Left colon (tissue), 2 donors: ENCODE results near the gene TGFB2. TPM values are rescaled to one million over a fixed set of nuclear protein-coding genes. Genes with fewer than 3 reads are reported as not detected.
A peak's percentile ranks its signal among the peaks of the same experiment; 100 is the strongest.
"Not testable (repeated sequence)": the region's sequence is repeated elsewhere in the genome, so short reads cannot be mapped to it uniquely, and the experiment has no call there.

ENCODE experiments used
- ATAC-seq: fragments of 200-7000 bp; cut with Tn5 transposase; one replicate; pipeline ENCODE4 v1.9.1; 2020; ENCODE audit warnings: mild to moderate bottlenecking, moderate library complexity
- DNase-seq, 2 donors: peaks; one replicate each; pipeline ENCODE4 v3.0.0-alpha.2; 2020
- intact Hi-C, 2 donors: fragments of 100-400 bp; cut with DNase I in 1 of 2; cut with micrococcal nuclease in 1 of 2; formaldehyde crosslinking; loops; one replicate each; pipeline versions ENCODE4 v1.11.2 to v1.14.0; 2022; cut with DNase I, micrococcal nuclease
- long read RNA-seq: library from polyadenylated mRNA; unstranded; transcript quantifications from one replicate; pipeline ENCODE4 v2.0.0, GENCODE V29; 2021
- total RNA-seq, 2 donors: library from RNA; stranded (reverse); fragmentation: NEBNext Ultra II Directional; extraction: Animal tissue kit (Norgen Biotek cat#: 25700); gene quantifications; one replicate each; pipeline ENCODE4 v1.2.1, GENCODE V29; 2021
- donor health status: DM: no; HTN: no; CAD: no.
- donor health status: DM: yes; HTN: yes; CAD: no.

Gene TGFB2
- total RNA-seq: 1 to 10 TPM in 1 of 2 donors, under 1 TPM in 1; 0.49 to 2.5 TPM
- long read RNA-seq: 0 reads

DNA sequence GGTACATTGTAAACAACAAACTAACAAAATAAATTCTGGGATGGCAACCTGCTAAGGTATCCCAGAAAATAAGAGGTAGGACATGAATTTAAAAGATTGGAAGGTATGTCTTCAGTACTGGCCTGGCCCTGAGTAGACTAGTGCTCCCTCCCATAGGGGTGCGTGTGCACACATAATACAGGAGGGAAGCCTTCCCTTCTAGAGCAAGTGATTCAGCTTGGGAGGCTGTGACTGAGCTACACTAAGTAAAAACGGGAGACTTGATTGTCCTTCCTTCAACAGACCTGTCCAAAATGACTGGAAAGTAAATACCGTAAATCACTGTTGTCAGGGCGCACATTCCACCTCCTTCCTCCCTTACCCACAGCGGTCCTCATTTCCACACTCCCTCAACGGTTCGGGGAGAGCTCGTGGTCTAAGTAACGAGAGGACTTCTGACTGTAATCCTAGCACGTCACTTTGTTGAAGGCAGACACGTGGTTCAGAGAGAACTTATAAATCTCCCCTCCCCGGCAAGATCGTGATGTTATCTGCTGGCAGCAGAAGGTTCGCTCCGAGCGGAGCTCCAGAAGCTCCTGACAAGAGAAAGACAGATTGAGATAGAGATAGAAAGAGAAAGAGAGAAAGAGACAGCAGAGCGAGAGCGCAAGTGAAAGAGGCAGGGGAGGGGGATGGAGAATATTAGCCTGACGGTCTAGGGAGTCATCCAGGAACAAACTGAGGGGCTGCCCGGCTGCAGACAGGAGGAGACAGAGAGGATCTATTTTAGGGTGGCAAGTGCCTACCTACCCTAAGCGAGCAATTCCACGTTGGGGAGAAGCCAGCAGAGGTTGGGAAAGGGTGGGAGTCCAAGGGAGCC lies at the start of gene TGFB2:
TGFB2 (plus strand) TSS at position 523 of the 859 bp plus-strand sequence. CDS start 1,366 bp downstream, outside the sequence.
- peak; percentile 21 to 59 for DNase-seq
- peak; percentile 47 for ATAC-seq
- intact Hi-C loops: loop anchor here in 1 of 2 donors (10.0 kb wide), 1 partner anchor 1320 kb away; no protein-coding TSS in a partner anchor

DNA sequence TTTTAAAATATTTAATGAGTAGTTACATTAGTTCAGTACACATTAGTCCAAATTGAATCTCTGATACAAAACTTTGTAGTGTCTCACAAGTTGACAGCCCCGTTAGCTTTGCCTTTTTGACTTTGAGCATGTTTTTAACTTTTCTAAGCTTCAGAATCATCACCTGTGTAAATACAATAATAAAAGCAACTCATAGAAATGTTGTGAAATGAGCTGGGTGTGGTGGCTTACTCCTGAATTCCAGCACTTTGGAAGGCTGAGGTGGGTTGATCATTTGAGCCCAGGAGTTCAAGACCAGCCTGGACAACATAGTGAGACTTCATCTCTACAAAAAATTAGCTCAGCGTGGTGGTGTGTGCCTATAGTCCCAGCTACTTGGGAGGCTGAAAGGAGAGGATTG lies 49.0 kb upstream of the TGFB2 start:
- intact Hi-C loops: no loop called here
- ATAC-seq: no peak
- DNase-seq: no peak

DNA sequence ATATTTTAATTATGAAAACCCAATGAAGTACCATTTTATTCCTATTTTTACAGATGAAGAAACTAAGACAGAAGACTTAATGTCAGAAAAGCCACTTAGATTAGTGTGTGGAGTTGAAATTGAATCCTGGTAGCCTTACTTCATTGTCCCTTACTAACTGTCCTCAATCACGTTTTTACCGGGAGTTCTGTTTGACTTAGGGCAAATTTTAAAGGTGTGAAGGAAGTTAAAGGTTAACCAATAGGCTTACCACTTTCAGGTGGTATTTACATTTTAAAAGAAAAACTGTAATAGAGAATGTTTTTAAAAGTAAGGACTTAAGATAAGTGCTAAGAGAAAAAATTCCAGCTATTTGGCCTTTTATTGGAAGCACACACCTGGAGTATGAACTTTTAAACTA lies 47.7 kb upstream of the TGFB2 start:
- no peak for ATAC-seq
- no peak for DNase-seq
- intact Hi-C loops: no loop called here

DNA sequence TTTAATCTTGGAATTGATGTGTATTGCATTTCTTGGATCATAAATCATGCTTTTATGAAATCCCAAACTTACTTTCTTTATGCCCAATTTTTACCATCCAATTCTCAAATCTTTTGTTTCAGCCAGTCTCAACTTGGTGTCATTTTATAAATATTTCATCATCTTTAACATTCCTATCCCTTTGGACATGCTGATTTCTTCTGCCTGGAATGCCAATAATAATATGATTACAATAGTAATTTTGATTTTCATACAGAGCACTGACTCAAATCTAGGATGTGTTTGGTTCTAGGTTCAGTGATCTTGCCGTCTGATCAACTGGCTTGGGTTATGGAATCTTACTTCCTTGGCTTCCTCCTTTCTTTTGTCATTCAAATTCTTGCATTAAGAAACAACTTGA lies 47.3 kb upstream of the TGFB2 start:
- intact Hi-C loops: no loop called here
- DNase-seq (no peak), ATAC-seq (no peak)

DNA sequence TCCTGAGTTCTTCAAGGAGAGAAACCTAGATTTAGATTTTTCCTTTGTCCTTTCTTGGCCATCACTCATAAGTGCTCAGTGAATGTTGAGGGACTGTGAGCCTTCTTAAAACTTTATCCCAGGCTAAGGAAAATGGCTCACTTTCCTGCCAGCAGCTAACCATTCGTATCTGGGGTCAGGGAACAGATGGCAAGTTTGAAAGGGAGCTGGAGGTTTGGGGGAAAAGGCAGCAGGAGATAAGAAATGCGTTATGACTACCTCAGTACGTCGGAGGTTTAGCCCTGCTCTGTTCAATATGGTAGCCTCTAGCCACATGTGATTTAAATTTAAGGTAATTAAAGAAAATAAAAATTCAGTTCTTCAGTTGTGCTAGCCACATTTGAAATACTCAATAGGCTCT lies 46.7 kb upstream of the TGFB2 start:
- ATAC-seq: no peak
- intact Hi-C loops: no loop called here
- no peak for DNase-seq

DNA sequence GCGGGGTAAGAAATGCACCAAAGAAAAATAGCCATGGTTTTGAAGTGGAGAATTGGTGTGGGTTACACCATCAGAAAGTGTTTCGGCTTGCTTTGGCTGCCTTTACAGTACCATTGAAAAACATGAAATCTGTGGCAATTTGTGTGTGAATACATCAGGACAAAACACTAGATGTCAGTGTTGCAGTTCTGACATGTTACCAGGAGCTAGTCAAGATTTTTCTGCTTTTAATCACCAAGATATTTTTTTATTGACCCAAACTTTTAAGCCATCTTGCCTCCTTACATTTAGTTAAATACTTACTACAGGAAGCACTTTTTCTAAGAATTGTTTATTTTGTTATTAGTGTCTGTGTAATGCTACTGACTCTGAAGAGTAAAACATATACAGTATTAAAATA lies 45.7 kb upstream of the TGFB2 start:
- DNase-seq (no peak), ATAC-seq (no peak)

DNA sequence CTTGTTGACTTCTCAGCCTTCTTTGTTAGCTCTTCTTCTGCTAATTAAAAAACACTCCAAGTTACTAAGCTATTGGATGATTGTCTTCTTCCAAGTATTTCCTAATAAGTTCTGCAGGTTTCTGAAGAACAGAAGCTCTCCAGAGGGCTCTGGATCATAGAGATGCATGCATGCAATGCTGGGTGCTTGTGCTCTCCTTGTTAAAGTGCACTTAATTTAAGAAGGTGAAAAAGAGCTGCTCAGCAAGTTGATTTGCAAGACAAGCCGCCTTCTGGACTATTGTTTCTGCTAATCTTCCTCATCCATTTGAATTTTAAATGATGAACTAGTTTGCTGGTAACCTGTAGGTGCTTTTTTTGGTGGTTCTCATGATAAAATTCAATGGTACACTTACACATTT lies 43.9 kb upstream of the TGFB2 start:
- intact Hi-C loops: no loop called here
- ATAC-seq: no peak
- DNase-seq: no peak

More for the DNA sequence above, 45.7 kb upstream of the TGFB2 start:
- intact Hi-C loops: no loop called here

DNA sequence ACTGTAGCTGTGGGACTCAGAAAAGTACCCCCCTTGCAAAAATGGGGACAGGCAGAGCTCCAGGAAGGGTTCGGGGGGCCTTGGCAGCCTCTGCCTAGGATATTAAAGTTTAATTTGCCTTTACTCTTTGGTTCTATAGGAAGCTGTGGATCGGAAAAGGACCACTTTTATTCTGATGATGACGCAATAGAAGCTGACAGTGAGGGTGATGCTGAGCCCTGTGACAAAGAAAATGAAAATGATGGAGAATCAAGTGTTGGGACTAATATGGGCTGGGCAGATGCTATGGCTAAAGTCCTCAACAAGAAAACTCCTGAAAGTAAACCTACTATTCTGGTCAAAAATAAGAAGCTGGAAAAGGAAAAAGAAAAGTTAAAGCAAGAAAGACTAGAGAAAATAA lies 43.0 kb upstream of the TGFB2 start:
- no peak for ATAC-seq
- DNase-seq: no peak
- intact Hi-C loops: no loop called here

DNA sequence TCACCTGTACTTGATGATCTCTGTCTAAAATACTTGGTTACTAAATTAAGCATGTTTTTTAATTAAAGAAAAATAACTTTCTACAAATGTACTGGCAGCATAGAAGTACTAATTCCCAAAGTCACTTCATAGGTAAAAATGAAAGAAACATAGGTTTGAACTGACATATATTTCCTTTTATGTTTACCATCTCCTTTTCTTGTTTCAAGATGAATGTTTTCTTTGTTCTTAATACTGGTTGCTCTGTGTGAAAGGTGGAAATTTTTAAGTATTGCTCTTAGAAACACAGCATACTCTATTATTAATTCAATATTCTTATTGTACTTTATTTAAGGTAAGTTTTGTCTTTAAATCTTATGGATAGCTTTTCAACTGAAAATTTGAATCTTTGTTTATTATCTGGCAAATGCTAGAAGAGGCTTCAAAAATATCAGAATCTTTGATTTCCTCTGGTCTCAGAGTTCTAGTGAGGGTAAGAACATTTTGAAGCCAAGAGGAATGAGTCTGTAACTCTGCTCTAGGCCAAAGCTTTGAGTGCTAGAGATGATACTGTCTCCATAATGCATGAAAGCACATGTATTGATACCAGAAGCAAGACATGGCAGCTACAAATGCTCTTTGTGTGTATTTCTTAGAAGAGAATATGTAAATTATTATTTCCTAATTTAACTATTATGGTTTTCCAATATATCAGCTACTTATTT lies 41.8 kb upstream of the TGFB2 start:
- intact Hi-C loops: no loop called here
- no peak for DNase-seq
- no peak for ATAC-seq

DNA sequence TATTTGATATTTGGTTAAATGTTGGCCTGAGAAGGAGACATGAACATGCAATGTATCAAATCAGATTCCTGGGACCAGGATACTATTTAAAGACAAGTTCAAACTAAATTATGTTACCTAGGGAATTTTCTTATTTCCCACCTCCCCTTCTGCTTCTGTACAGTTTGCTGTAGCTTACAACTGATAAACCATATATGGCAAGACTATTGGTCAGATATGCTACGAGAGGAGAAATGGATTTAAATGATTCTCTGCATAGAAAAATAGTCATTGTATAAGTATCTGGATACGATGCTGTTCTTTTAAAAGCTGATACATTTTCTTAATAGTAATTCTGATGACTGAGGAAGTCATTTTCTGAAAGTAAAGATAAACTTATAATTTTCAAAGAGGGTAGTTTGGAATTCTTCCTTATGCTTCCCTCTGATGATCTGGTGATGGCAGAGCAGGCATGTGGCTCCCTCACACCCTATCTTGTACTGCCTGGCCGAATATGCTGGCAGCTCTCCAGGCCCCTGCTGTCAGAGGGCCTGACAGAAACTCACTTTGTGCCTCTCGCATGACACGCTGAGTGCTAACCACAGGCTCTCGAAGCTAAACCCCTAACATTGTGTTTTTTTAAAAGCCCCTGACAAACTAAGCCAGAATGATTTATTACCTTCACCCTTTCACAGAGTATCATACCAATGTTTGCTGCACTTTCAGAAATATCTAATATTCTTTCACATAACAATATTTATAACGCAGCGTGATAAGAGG lies 40.7 kb upstream of the TGFB2 start:
- intact Hi-C loops: no loop called here
- ATAC-seq (no peak), DNase-seq (no peak)

DNA sequence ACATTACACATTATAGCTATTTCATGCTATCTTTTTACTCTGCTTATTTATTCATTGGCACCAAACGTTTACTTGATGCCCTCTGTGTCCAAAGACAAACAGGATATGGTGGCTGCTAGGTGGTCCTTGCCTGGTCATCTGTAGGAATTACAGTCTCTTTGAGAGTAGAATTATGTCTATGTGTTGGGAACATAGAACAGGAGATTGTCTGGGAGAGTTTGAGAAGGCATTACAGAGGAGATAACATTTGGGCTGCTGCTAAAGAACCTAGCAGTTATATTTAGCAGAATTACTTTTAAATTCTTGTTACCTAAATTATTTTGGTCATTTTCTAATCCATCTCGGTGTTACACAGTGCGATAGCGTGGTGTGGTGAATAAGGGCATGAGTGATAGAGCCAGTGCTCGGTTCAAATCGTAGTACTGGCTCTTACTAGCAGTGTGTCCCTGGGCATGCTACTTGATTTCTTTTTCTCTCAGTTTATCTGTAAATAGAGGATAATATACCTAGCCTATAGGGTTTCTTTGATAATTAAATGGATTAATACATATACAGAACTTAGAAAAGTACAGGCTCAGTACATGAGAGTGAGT lies 39.6 kb upstream of the TGFB2 start:
- intact Hi-C loops: no loop called here
- DNase-seq (no peak), ATAC-seq (no peak)

DNA sequence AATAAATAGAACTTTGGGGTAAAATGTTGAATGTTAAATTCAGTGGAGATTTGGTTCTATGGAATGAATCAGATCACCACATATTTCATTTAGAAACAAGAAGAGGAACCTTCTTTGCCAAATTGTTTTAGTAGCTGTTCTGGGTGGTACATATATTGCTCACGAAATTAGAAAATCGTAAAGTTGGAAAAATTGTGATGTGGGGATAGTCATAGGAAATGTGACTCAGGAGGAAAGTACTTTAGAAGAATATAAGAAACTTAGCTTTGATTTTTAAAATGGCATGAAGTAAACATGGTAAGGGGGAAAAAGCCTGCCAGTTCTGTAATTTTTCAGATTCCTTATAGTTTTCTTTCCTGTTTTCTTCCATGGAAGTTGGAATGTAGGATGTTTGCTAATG lies 32.6 kb upstream of the TGFB2 start:
- ATAC-seq (no peak), DNase-seq (no peak)
- intact Hi-C loops: no loop called here

DNA sequence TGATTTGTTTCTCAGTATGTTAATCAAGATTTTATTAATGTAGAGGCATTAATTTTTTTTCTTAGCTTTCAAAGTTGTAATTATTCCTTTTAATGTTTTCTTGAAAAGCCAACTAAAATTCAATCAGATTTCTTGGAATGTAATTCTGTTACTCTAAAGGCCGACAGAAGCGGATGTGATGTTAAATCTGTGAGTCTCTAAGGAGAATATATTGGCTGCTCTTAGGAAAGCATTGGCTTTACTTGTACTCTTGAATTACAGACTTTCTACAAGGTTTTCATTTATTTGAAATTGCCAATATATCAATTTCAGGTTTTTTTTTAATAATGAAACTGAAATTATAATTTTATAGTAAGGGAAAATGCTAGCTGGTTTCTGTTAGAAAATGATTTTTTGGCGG lies 30.8 kb upstream of the TGFB2 start:
- no peak for ATAC-seq

DNA sequence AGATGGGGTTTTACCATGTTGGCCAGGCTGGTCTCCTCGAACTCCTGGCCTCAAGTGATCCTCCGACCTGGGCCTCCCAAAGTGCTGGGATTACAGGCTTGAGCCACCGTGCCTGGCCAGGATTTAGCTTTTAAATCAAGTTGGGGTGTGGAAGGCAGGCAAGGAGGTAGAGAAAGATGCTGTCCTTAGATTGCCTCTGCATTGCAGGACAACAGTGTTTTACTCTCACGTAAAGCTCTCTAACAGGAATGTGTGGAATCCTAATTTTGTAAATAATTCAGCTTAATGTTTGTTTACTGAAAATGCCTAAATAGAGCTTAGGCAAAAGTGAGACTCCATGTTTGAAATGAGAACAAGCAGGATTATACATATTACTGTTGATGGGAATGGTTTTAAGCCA lies 29.5 kb upstream of the TGFB2 start:
- intact Hi-C loops: no loop called here
- no peak for DNase-seq
- ATAC-seq: no peak

More for the DNA sequence above, 30.8 kb upstream of the TGFB2 start:
- no peak for DNase-seq
- intact Hi-C loops: no loop called here

DNA sequence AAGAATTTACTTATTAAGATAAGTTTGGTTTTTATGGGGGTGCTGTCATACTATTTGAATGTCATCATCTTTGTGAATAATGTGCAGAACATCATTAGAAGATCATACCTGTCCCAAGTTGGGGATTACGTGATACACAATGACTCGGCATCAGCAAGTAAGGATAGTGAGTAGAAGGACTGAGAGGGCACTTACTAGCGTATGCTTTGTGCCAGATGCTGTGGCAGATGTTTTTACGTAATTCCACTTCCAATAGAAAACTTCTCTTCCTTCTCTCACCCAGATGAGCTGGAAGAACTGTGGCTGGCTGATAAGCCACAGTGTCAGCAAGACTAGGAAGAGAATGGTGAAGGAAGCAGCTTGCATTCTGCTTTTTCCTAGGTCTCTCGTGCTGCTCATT lies 28.1 kb upstream of the TGFB2 start:
- intact Hi-C loops: no loop called here
- ATAC-seq (no peak), DNase-seq (no peak)

DNA sequence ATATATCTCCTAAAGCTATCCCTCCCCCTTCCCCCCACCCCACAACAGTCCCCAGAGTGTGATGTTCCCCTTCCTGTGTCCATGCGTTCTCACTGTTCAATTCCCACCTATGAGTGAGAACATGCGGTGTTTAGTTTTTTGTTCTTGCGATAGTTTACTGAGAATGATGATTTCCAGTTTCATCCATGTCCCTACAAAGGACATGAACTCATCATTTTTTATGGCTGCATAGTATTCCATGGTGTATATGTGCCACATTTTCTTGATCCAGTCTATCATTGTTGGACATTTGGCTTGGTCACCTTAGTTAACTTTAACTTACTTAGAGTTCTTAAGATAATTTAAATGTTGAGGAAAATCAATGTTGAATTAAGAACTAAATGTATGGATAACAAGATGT lies 25.0 kb upstream of the TGFB2 start:
- ATAC-seq, DNase-seq, intact Hi-C loops: not testable (repeated sequence)

DNA sequence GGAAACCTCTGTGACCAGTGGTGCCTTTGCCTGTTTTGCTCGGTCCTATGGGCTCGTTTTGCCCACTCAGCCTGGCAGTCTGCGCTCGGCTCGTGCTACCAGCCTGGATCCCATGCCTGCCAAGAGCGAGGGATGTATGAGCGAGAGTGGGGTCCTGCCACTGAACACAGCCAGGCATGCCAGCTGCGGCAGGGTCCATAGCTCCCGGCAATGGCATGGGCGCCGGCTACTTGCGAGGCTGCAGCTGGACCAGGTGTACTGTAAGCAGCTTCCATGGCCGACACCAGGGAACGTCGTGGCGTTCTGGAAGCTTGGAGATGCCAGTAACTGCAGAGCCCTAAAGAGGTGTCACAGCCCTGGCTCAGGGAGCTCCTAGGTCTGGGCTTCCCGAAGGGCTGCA lies 22.4 kb upstream of the TGFB2 start:
- DNase-seq (no peak), ATAC-seq (no peak)
- intact Hi-C loops: no loop called here

DNA sequence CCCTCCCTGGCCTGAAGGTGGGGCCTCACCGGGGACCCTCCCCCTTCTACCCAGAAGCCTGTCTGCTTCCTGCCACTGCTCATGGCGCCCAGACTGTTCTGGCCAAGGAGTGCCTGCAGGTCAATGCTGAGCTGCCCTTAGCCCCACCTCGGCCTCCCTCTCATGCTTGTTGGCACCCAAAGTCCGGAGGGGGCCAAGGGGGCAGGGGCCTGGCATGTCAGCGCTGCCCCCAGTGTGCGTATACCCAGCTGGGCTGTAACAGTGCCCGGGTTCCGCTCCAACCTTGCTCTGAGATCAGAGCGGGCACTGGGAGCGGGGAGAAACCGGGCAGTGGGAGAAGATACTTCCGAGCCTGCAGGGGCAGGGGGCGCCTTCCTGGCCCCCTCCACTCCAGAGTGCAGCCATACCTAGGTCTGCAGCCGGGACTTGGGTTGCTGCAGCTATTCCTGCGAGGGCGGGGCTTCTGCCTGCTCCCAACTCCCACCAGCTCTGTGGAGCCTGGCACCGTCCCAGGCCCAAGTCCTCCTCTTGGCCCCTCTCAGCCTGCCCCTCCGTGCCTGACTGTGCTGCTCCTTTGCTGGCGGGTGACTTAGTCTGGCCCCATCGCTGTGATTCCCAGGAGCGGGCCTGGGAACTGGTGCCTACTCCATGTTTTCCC lies 21.4 kb upstream of the TGFB2 start:
- ATAC-seq: no peak

DNA sequence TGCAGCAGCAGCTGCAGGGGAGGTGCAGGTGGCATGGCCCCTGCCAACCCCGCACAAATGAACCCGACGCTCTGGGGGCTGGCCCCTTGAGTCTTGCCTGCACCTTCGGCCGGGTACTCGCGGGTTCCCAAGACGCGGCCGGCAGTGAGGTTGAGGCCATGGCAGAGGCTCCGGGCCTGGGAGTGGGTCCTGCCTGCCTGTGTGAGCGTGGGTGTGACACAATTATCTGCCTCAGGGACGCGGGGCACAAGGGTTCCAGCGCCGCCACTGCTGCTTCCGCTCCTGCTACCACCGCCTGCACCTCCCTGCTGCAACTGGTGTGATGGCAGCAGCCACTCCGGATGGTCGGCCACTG lies 20.9 kb upstream of the TGFB2 start:
- intact Hi-C loops: no loop called here
- no peak for ATAC-seq
- DNase-seq: no peak

More for the DNA sequence above, 21.4 kb upstream of the TGFB2 start:
- DNase-seq: no peak
- intact Hi-C loops: no loop called here
